ENCODE results near the gene DPM3. TPM values are rescaled to one million over a fixed set of nuclear protein-coding genes. Genes with fewer than 3 reads are reported as not detected.

Gene DPM3
- total and polyA plus RNA-seq, 2 donors (not counting 3 experiments of a cell fraction or from before 2014, with no cell fraction given) = 69.6 to 258 TPM

DNA sequence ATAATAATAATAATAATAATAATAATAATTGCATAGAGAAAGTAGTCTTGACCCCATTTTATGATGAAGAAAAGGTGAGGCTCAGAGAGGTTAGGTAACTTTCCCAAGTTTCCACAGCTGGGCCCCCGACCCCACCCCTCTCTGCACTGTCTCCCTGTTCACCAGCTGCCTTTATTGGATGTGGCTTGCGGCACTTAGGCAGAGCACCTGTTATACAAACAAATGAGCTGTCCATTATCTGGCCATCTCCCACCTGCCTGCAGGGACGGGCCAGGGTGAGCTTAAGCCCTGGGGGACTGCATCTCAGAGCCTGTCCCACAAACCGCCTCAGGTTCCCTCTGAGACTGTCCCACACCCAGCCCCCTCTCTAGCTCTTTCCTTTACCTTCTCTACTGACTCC, 22.7 kb downstream of the DPM3 start:
- ChIA-PET POLR2A (no interaction called here), CTCF (interaction anchor here (1.0 to 4.1 kb wide), 3 partner anchors 11 to 50 kb away, joined by 4 to 42 read pairs (median 6); partner anchors contain the start of gene EFNA1)
- Histone ChIP-seq H3K9me3 (replicated peaks; ENCODE audit: control insufficient read depth, insufficient read depth, low read length) (no peaks in the 10 kb centered on the region), H3K4me2 (ENCODE audit: insufficient read depth, low read length) (no peak overlapping the region), H3K9ac (replicated peaks; ENCODE audit: extremely low read depth, insufficient read depth, low read length) (no peak overlapping the region), H3K27ac (ENCODE audit: insufficient read depth, low read depth, low read length) (no peak overlapping the region), H3K79me2 (ENCODE audit: control insufficient read depth, insufficient read depth, low read length) (no peaks in the 10 kb centered on the region), H3K9me1 (replicated peaks; ENCODE audit: control insufficient read depth, extremely low read depth, insufficient read depth, low read length) (no peaks in the 10 kb centered on the region), H3K36me3 (ENCODE audit: control insufficient read depth in 2 of 2, extremely low read depth in 1 of 2, insufficient read depth in 2 of 2, low read length in 2 of 2) (no peaks in the 10 kb centered on the region), H4K20me1 (replicated peaks; ENCODE audit: control insufficient read depth, extremely low read depth, insufficient read depth, low read length) (no peaks in the 10 kb centered on the region), H3K4me1 (ENCODE audit: control insufficient read depth, extremely low read depth, insufficient read depth, low read length) (no peaks in the 10 kb centered on the region), H2AFZ (ENCODE audit: low read depth, low read length) (no peak overlapping the region), H3K27me3 (ENCODE audit: control insufficient read depth in 2 of 2, insufficient read depth in 2 of 2, low read length in 2 of 2) (peaks cover 0 to 4% of the 10 kb centered on the region in 2 experiments), H3K4me3 (replicated peaks in 1 of 3; ENCODE audit: insufficient read depth in 1 of 3, low read depth in 1 of 3, low read length in 3 of 3) (no peak overlapping the region)
- no TSS peak for BruUV-seq (replicated peaks)
- FAIRE-seq = no peak
- dilution Hi-C loops (cut with MboI; ENCODE audit: extremely low pct_ligation_motif_present, low sequenced_read_pairs) (no loop called here), intact Hi-C loops (cut with micrococcal nuclease) (no loop called here)
- no peak for DNase-seq (ENCODE audit: low read depth, low spot score)
- TF ChIP-seq GATA2 (IDR thresholded peaks at IDR 0.05; ENCODE audit: insufficient read depth, insufficient read length, low read depth, low read length) (no peak), MYC (IDR thresholded peaks at IDR 0.05; ENCODE audit: low read depth, low read length) (no peak), JUN (IDR thresholded peaks at IDR 0.05; ENCODE audit: borderline replicate concordance, insufficient read depth, insufficient read length, low read depth) (no peak), EZH2 (IDR thresholded peaks at IDR 0.05; ENCODE audit: borderline replicate concordance, low read depth, low read length, severe bottlenecking) (no peak), POLR2AphosphoS5 (IDR thresholded peaks at IDR 0.05; ENCODE audit: insufficient read depth, low read depth, low read length) (no peak), FOS (IDR thresholded peaks at IDR 0.05; ENCODE audit: borderline replicate concordance, insufficient read depth, low read length) (no peak), POLR2A (IDR thresholded peaks at IDR 0.05; ENCODE audit: low read depth, low read length) (no peak), CTCF (IDR thresholded peaks at IDR 0.05; ENCODE audit: extremely low read depth in 1 of 2, insufficient read depth in 1 of 2, low read depth in 1 of 2, low read length in 2 of 2) (no peak)
- TF ChIP-seq, protein P1, sequence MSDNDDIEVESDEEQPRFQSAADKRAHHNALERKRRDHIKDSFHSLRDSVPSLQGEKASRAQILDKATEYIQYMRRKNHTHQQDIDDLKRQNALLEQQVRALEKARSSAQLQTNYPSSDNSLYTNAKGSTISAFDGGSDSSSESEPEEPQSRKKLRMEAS (IDR thresholded peaks at IDR 0.05; ENCODE audit: insufficient read depth, insufficient read length) = no peak

Data from endothelial cell of umbilical vein (primary cell).